ENCODE measurements around the gene INTS15. TPM values are rescaled to one million over a fixed set of nuclear protein-coding genes. Genes with fewer than 3 reads are reported as not detected.

INTS15 gene
- total RNA-seq, 2 experiments from 2014 or later: 33.0 to 40.9 TPM

- Histone ChIP-seq H2AFZ (ENCODE audit: low read length) (no peak overlapping the region), H3K4me3 (ENCODE audit: low read depth, low read length, poor library complexity, severe bottlenecking) (no peak overlapping the region), H3K9me3 (ENCODE audit: low read length) (no peaks in the 10 kb centered on the region), H4K20me1 (ENCODE audit: insufficient read depth, low read length) (no peaks in the 10 kb centered on the region), H3K9me2 (ENCODE audit: insufficient read depth, low read length) (no peaks in the 10 kb centered on the region), H3K36me3 (ENCODE audit: insufficient read depth, low read length) (peaks cover 89% of the 10 kb centered on the region), H3K4me1 (ENCODE audit: insufficient read depth, low read length, poor library complexity, severe bottlenecking) (peaks cover 7% of the 10 kb centered on the region), H3K4me2 (ENCODE audit: low read length) (no peak overlapping the region), H3K27ac (ENCODE audit: low read depth, low read length, poor library complexity, severe bottlenecking) (no peak overlapping the region), H3K79me2 (ENCODE audit: insufficient read depth, low read depth, low read length) (peaks cover 14% of the 10 kb centered on the region)
- POLR2A ChIA-PET: no interaction called here
- no peak for DNase-seq (ENCODE audit: low spot score)
- CTCF ChIA-PET (ENCODE audit: unreplicated experiment): no interaction called here
- BruUV-seq (replicated peaks): no TSS peak
- intact Hi-C loops (cut with micrococcal nuclease; ENCODE audit: unreplicated experiment): no loop called here
- no peak for TF ChIP-seq EZH2phosphoT487 (IDR thresholded peaks at IDR 0.05; ENCODE audit: borderline replicate concordance, low read depth, low read length)
- no peak for TF ChIP-seq CTCF (conservative IDR thresholded peaks at IDR 0.05; ENCODE audit: low read length)
These were observed 53.2 kb downstream of the INTS15 start for GRCh38 chr7:6642861-6643640.

GRCh38 chr7:6643915-6644625 lies 54.2 kb downstream of the INTS15 start:
- no peak overlapping the region for H3K4me2 ChIP-seq (ENCODE audit: low read length)
- no peaks in the 10 kb centered on the region for H3K9me2 ChIP-seq (ENCODE audit: insufficient read depth, low read length)
- H3K79me2 ChIP-seq (ENCODE audit: insufficient read depth, low read depth, low read length): peaks cover 4% of the 10 kb centered on the region; the same call in 1 of the 2 replicates
- H3K27ac ChIP-seq (ENCODE audit: low read depth, low read length, poor library complexity, severe bottlenecking): no peak overlapping the region
- H3K4me3 ChIP-seq (ENCODE audit: low read depth, low read length, poor library complexity, severe bottlenecking): no peak overlapping the region
- H3K9me3 ChIP-seq (ENCODE audit: low read length): no peaks in the 10 kb centered on the region
- no peak for TF ChIP-seq CTCF (conservative IDR thresholded peaks at IDR 0.05; ENCODE audit: low read length)
- no peak for TF ChIP-seq EZH2phosphoT487 (IDR thresholded peaks at IDR 0.05; ENCODE audit: borderline replicate concordance, low read depth, low read length)
- BruUV-seq (replicated peaks): no TSS peak
- ChIA-PET CTCF (ENCODE audit: unreplicated experiment) (no interaction called here), POLR2A (no interaction called here)
- H3K4me1 ChIP-seq (ENCODE audit: insufficient read depth, low read length, poor library complexity, severe bottlenecking): no peaks in the 10 kb centered on the region
- peaks cover 96% of the 10 kb centered on the region for H3K36me3 ChIP-seq (ENCODE audit: insufficient read depth, low read length)
- H2AFZ ChIP-seq (ENCODE audit: low read length): no peak overlapping the region
- intact Hi-C loops (cut with micrococcal nuclease; ENCODE audit: unreplicated experiment): no loop called here
- no peak for DNase-seq (ENCODE audit: low spot score)
- H4K20me1 ChIP-seq (ENCODE audit: insufficient read depth, low read length): no peaks in the 10 kb centered on the region

- H3K27ac ChIP-seq (ENCODE audit: low read depth, low read length, poor library complexity, severe bottlenecking): no peak overlapping the region
- ChIA-PET CTCF (ENCODE audit: unreplicated experiment) (no interaction called here), POLR2A (no interaction called here)
- peaks cover 96% of the 10 kb centered on the region for H3K36me3 ChIP-seq (ENCODE audit: insufficient read depth, low read length)
- no peaks in the 10 kb centered on the region for H4K20me1 ChIP-seq (ENCODE audit: insufficient read depth, low read length)
- H2AFZ ChIP-seq (ENCODE audit: low read length): no peak overlapping the region
- H3K79me2 ChIP-seq (ENCODE audit: insufficient read depth, low read depth, low read length): no peaks in the 10 kb centered on the region
- H3K9me3 ChIP-seq (ENCODE audit: low read length): no peaks in the 10 kb centered on the region
- H3K9me2 ChIP-seq (ENCODE audit: insufficient read depth, low read length): no peaks in the 10 kb centered on the region
- H3K4me3 ChIP-seq (ENCODE audit: low read depth, low read length, poor library complexity, severe bottlenecking): no peak overlapping the region
- DNase-seq (ENCODE audit: low spot score): no peak
- no peaks in the 10 kb centered on the region for H3K4me1 ChIP-seq (ENCODE audit: insufficient read depth, low read length, poor library complexity, severe bottlenecking)
- intact Hi-C loops (cut with micrococcal nuclease; ENCODE audit: unreplicated experiment): no loop called here
- BruUV-seq (replicated peaks): no TSS peak
- no peak overlapping the region for H3K4me2 ChIP-seq (ENCODE audit: low read length)
- TF ChIP-seq EZH2phosphoT487 (IDR thresholded peaks at IDR 0.05; ENCODE audit: borderline replicate concordance, low read depth, low read length) (no peak), CTCF (conservative IDR thresholded peaks at IDR 0.05; ENCODE audit: low read length) (no peak)
These were observed 54.9 kb downstream of the INTS15 start for GRCh38 chr7:6644728-6645127.
